ENCODE results near the gene POFUT2. TPM values are rescaled to one million over a fixed set of nuclear protein-coding genes. Genes with fewer than 3 reads are reported as not detected.

Gene POFUT2
- total and polyA plus RNA-seq, 2 donors from 2014 or later: 18.3 to 30.2 TPM

GRCh38 chr21:45256021-45256911 is 31.4 kb downstream of the POFUT2 start:
- TF ChIP-seq CTCF (IDR thresholded peaks at IDR 0.05; ENCODE audit: borderline replicate concordance, extremely low read depth, insufficient read depth): no peak
- Histone ChIP-seq H3K27me3 (ENCODE audit: control insufficient read depth, insufficient read depth, low read length) (no peaks in the 10 kb centered on the region), H3K36me3 (ENCODE audit: control insufficient read depth in 2 of 3, insufficient read depth in 3 of 3, low read length in 3 of 3) (no peaks in the 10 kb centered on the region), H3K9me3 (ENCODE audit: control insufficient read depth in 2 of 3, insufficient read depth in 1 of 3, low read length in 3 of 3) (no peaks in the 10 kb centered on the region), H3K27ac (ENCODE audit: low read depth in 2 of 2, low read length in 2 of 2) (no peak overlapping the region), H3K4me3 (ENCODE audit: low read length in 3 of 3) (no peak overlapping the region), H3K9ac (ENCODE audit: low read length in 3 of 3) (no peak overlapping the region), H3K4me1 (ENCODE audit: control insufficient read depth in 2 of 3, insufficient read depth in 2 of 3, low read depth in 1 of 3, low read length in 3 of 3) (no peaks in the 10 kb centered on the region)
- DNase-seq (peak in 2 of 5 donors; percentile 39 to 67), FAIRE-seq (no peak)
- intact Hi-C loops (cut with DNase I): no loop called here

DNA sequence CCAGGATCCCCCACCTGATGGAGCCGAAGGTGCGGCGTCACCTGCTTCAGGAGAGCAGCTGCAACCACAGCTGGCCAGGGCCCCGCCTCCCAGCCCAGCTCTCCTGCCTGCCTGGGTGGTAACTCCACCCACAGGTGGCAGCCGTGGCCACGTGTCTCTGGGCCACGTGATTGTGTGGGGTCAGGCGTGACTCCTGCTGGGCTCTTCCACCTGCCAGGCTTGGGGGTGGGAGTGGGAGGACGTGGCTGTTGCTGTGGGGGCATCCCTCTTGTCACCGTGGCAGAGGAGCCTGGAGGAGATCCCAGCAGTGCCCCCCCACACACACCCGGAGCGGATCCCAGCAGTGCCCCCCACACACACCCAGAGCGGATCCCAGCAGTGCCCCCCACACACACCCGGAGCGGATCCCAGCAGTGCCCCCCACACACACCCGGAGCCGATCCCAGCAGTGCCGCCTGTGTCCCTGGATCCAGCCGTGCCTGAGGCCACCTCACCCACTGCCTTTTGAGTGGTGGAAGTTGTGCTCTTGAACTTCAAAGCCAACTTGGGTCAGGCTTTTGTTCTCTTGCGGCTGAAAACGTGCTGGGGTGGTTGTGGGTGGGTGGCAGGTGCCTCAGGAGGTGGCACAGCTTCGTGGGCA is 32.2 kb downstream of the POFUT2 start:
- DNase-seq (peak; percentile 43 to 74 (median 51)), FAIRE-seq (no peak)
- no peak overlapping the region for H3K27ac ChIP-seq (ENCODE audit: low read depth in 2 of 2, low read length in 2 of 2)
- H3K4me3 ChIP-seq (ENCODE audit: low read length in 3 of 3): no peak overlapping the region
- no peaks in the 10 kb centered on the region for H3K27me3 ChIP-seq (ENCODE audit: control insufficient read depth, insufficient read depth, low read length)
- no peaks in the 10 kb centered on the region for H3K4me1 ChIP-seq (ENCODE audit: control insufficient read depth in 2 of 3, insufficient read depth in 2 of 3, low read depth in 1 of 3, low read length in 3 of 3)
- no peaks in the 10 kb centered on the region for H3K9me3 ChIP-seq (ENCODE audit: control insufficient read depth in 2 of 3, insufficient read depth in 1 of 3, low read length in 3 of 3)
- no peak for TF ChIP-seq CTCF (IDR thresholded peaks at IDR 0.05; ENCODE audit: borderline replicate concordance, extremely low read depth, insufficient read depth)
- intact Hi-C loops (cut with DNase I): no loop called here
- no peaks in the 10 kb centered on the region for H3K36me3 ChIP-seq (ENCODE audit: control insufficient read depth in 2 of 3, insufficient read depth in 3 of 3, low read length in 3 of 3)
- H3K9ac ChIP-seq (ENCODE audit: low read length in 3 of 3): no peak overlapping the region

DNA sequence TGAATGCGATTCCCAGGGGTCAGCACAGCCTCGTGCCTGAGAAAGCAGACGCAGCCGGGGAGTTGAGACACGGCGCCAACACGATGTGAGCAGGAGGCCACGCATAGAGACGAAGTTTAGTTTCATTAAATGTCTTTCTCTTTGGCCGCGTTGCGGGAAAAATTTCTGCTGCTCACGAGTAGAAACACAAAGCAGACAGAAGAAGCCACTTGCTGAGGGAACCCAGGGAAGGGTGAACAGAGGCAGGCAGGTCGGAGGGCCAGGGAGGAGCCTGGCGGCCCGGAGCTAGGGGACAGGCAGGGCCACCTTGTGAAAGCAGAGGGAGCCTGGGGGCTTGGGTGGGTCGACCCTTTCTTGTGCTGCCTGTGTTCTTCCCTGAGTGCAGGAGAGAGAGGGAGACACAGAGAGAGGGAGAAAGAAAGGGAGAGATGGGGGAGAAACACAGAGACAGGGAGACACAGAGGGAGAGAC is 33.2 kb downstream of the POFUT2 start:
- Histone ChIP-seq H3K27ac (ENCODE audit: low read depth in 2 of 2, low read length in 2 of 2) (no peak overlapping the region), H3K9ac (ENCODE audit: low read length in 3 of 3) (no peak overlapping the region), H3K27me3 (ENCODE audit: control insufficient read depth, insufficient read depth, low read length) (no peaks in the 10 kb centered on the region), H3K4me3 (ENCODE audit: low read length in 3 of 3) (no peak overlapping the region), H3K4me1 (ENCODE audit: control insufficient read depth in 2 of 3, insufficient read depth in 2 of 3, low read depth in 1 of 3, low read length in 3 of 3) (no peaks in the 10 kb centered on the region), H3K36me3 (ENCODE audit: control insufficient read depth in 2 of 3, insufficient read depth in 3 of 3, low read length in 3 of 3) (no peaks in the 10 kb centered on the region), H3K9me3 (ENCODE audit: control insufficient read depth in 2 of 3, insufficient read depth in 1 of 3, low read length in 3 of 3) (no peaks in the 10 kb centered on the region)
- no peak for FAIRE-seq
- peak in 2 of 5 donors; percentile 32 to 50 for DNase-seq
- intact Hi-C loops (cut with DNase I): no loop called here
- no peak for TF ChIP-seq CTCF (IDR thresholded peaks at IDR 0.05; ENCODE audit: borderline replicate concordance, extremely low read depth, insufficient read depth)
